NT2/D1 (cell line): ENCODE results near the gene MAU2.

Source experiments
- YY1 ChIP-seq: IDR thresholded peaks from 2 replicates; pipeline ENCODE4 v1.6.1; 2011; ENCODE audit not compliant: insufficient read length, insufficient read depth
- ZNF274 ChIP-seq: IDR thresholded peaks from 2 replicates; pipeline ENCODE4 v1.6.1; 2011; ENCODE audit warnings: mild to moderate bottlenecking, low read depth, low read length

DNA sequence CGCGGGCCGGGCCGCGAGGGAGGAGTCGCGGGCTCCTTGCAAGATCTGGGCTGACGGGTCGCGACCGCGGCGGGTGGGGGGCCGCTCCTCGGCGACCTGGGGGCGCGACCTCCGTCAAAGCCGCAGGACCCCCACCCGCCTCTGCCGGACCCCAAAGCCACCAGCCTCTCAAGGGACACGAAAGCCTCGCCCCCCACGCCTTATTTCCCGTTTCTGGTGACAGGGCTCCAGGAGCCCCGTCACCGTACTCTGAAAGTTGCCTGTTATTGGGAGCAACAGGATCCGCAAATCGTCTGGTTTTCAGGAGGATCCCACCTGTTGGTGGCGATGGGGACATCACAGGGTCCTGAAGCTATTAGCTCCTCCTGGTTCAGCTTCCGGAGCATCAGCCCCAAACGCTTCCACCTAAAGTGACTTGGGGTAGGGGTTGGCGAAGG, 530 bp downstream of the MAU2 start:
- no peak for TF ChIP-seq ZNF274
- TF ChIP-seq YY1: no peak
